GM12878 (cell line): ENCODE measurements around the gene PPP1CC. TPM values are rescaled to one million over a fixed set of nuclear protein-coding genes. Genes with fewer than 3 reads are reported as not detected.

Experiments used
- ATF2 ChIP-seq: IDR thresholded peaks from 2 replicates; pipeline ENCODE4 v1.6.1; 2012; ENCODE audit warnings: low read length, inconsistent platforms
- BHLHE40 ChIP-seq, 2 experiments: fragments of 450-650 bp in 1 of 2; IDR thresholded peaks; 2 replicates each; pipeline ENCODE4 v1.6.1; 2011 to 2017; ENCODE audit warnings: low read depth in 2 of 2, borderline replicate concordance in 1 of 2, improper control_type of control experiment in 1 of 2, low read length in 1 of 2, mild to moderate bottlenecking in 1 of 2
- CHD2 ChIP-seq: IDR thresholded peaks from 2 replicates; pipeline ENCODE4 v1.6.1; 2011; ENCODE audit warnings: low read depth, low read length, improper control_type of control experiment, borderline replicate concordance
- EP300 ChIP-seq, 2 experiments: fragments of 150-350 bp in 1 of 2; IDR thresholded peaks; 2 replicates each; pipeline ENCODE4 v1.6.1; 2011 to 2012; ENCODE audit warnings: low read depth in 2 of 2, low read length in 2 of 2, borderline replicate concordance in 1 of 2, improper control_type of control experiment in 1 of 2, inconsistent platforms in 1 of 2; ENCODE audit not compliant: control insufficient read depth in 1 of 2
- GATAD2B ChIP-seq: fragments of 450-650 bp; conservative IDR thresholded peaks from 2 replicates; pipeline ENCODE4 v1.6.1; 2017; ENCODE audit warnings: low read depth, mild to moderate bottlenecking, moderate library complexity
- MTA2 ChIP-seq: fragments of 450-650 bp; IDR thresholded peaks from 2 replicates; pipeline ENCODE4 v1.6.1; 2016; ENCODE audit warnings: low read depth, mild to moderate bottlenecking, moderate library complexity
- PBX3 ChIP-seq: IDR thresholded peaks from 2 replicates; pipeline ENCODE4 v1.6.1; 2011; ENCODE audit warnings: mild to moderate bottlenecking, low read depth, low read length, moderate library complexity; ENCODE audit not compliant: insufficient replicate concordance
- PKNOX1 ChIP-seq: fragments of 450-650 bp; IDR thresholded peaks from 2 replicates; pipeline ENCODE4 v1.6.1; 2016; ENCODE audit warnings: mild to moderate bottlenecking
- POU2F2 ChIP-seq: IDR thresholded peaks from 3 replicates; pipeline ENCODE4 v1.6.1; 2011; ENCODE audit warnings: low read depth, mild to moderate bottlenecking, low read length, borderline replicate concordance
- SPI1 ChIP-seq: IDR thresholded peaks from 2 replicates; pipeline ENCODE4 v1.6.1; 2011; ENCODE audit warnings: low read depth, mild to moderate bottlenecking, low read length, moderate library complexity, borderline replicate concordance; ENCODE audit not compliant: insufficient read depth
- TCF12 ChIP-seq: IDR thresholded peaks from 2 replicates; pipeline ENCODE4 v1.6.1; 2011; ENCODE audit warnings: low read depth, mild to moderate bottlenecking, low read length
- ZNF24 ChIP-seq: fragments of 450-650 bp; IDR thresholded peaks from 2 replicates; pipeline ENCODE4 v1.6.1; 2017; ENCODE audit warnings: antibody characterized with exemption, mild to moderate bottlenecking
- polyA plus RNA-seq, 11 experiments: library from polyadenylated mRNA; depleted of rRNA in 4 of 11; unstranded in 6 of 11; stranded (reverse) in 5 of 11; fragments of >200 nt; fragmentation: Nextera tagmentation in 4 of 11; fragmentation: Illumina TruSeq in 1 of 11; extraction: Ambion mirVana in 4 of 11; extraction: Trizol in 1 of 11; gene quantifications; 1 replicate in 1 of 11; 2 replicates in 10 of 11; pipeline versions ENCODE4 v1.2.1 to v1.2.3, GENCODE V29; 2011 to 2016; ENCODE audit warnings: inconsistent platforms in 2 of 11, missing spikeins in 2 of 11, low read depth in 1 of 11
- total RNA-seq, 4 experiments: library from RNA; depleted of rRNA in 3 of 4; stranded (reverse); fragments of >200 nt in 3 of 4; fragmentation: Illumina TruSeq in 1 of 4; extraction: Trizol in 1 of 4; gene quantifications; 2 replicates each; pipeline versions ENCODE4 v1.2.1 to v1.2.3, GENCODE V29; 2013 to 2021
- TF ChIP-seq, protein P1 (sequence below): fragments of 450-650 bp; IDR thresholded peaks from 2 replicates; pipeline ENCODE4 v1.6.1; 2016; ENCODE audit warnings: mild to moderate bottlenecking

PPP1CC gene
- total and polyA plus RNA-seq, 10 of the 15 experiments (the other 5 are each of a cell fraction or from before 2014, with no cell fraction given): 64.4 to 279 (median 157) TPM

GRCh38 chr12:110718222-110718908 lies 24.3 kb downstream of the PPP1CC start (continued):
- peak in 1 of 2 experiments; percentile 46; a peak in 2 of 4 replicates for TF ChIP-seq BHLHE40 (IDR thresholded peaks at IDR 0.05; ENCODE audit: borderline replicate concordance in 1 of 2, low read depth in 2 of 2, low read length in 1 of 2)
- TF ChIP-seq, protein P1, sequence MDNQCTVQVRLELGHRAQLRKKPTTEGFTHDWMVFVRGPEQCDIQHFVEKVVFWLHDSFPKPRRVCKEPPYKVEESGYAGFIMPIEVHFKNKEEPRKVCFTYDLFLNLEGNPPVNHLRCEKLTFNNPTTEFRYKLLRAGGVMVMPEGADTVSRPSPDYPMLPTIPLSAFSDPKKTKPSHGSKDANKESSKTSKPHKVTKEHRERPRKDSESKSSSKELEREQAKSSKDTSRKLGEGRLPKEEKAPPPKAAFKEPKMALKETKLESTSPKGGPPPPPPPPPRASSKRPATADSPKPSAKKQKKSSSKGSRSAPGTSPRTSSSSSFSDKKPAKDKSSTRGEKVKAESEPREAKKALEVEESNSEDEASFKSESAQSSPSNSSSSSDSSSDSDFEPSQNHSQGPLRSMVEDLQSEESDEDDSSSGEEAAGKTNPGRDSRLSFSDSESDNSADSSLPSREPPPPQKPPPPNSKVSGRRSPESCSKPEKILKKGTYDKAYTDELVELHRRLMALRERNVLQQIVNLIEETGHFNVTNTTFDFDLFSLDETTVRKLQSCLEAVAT: peak; percentile 93
- peak; percentile 33; the same call in 1 of the 2 replicates for TF ChIP-seq SPI1
- TF ChIP-seq POU2F2: peak; percentile 22; the same call in 1 of the 3 replicates
- peak; percentile 2 for TF ChIP-seq PBX3
- TF ChIP-seq GATAD2B: no peak
- TF ChIP-seq PKNOX1: peak; percentile 40; the same call in 1 of the 2 replicates
- TF ChIP-seq MTA2: no peak
- TF ChIP-seq ZNF24: no peak
- TF ChIP-seq EP300 (IDR thresholded peaks at IDR 0.05; ENCODE audit: borderline replicate concordance in 1 of 2, control insufficient read depth in 1 of 2, low read depth in 2 of 2, low read length in 2 of 2): 0 out of 4 replicates have a peak, but pooled peaks of 1 of the 2 experiments have one; percentile 11
- peak; percentile 29; the same call in 1 of the 2 replicates for TF ChIP-seq ATF2
- TF ChIP-seq CHD2: no peak
- 0 out of 2 replicates have a peak, but pooled peaks have one; percentile 24 for TF ChIP-seq TCF12
